Effector memory CD8-positive, alpha-beta T cell (primary cell): Measurements from ENCODE around the gene UGT1A5.
"Not testable (repeated sequence)": the region's sequence is repeated elsewhere in the genome, so short reads cannot be mapped to it uniquely, and the experiment has no call there.

Experiments
- ATAC-seq: fragments of 150-1000 bp; cut with Tn5 transposase; replicated peaks from 2 replicates; pipeline ENCODE4 v1.10.0; 2021; ENCODE audit warnings: mild to moderate bottlenecking, moderate library complexity
- DNase-seq, 3 experiments: peaks; one replicate each; pipeline ENCODE4 v3.0.0; 2021
- H3K27ac Mint-ChIP-seq, 2 donors: one replicate each; pipeline ENCODE4 v1.8.0; 2022; ENCODE audit warnings: mild to moderate bottlenecking in 2 of 2, mixed read lengths in 2 of 2, moderate library complexity in 2 of 2
- H3K27me3 Mint-ChIP-seq, 2 donors: one replicate each; pipeline ENCODE4 v1.8.0; 2022; ENCODE audit warnings: mixed read lengths in 2 of 2
- H3K36me3 Mint-ChIP-seq: one replicate; pipeline ENCODE4 v1.8.0; 2022; ENCODE audit warnings: mild to moderate bottlenecking, moderate library complexity, mixed read lengths; ENCODE audit not compliant: insufficient read depth
- H3K4me1 Mint-ChIP-seq, 2 donors: one replicate each; pipeline ENCODE4 v1.8.0; 2022; ENCODE audit warnings: low read depth in 2 of 2, mixed read lengths in 2 of 2
- H3K4me3 Mint-ChIP-seq, 2 donors: one replicate each; pipeline ENCODE4 v1.8.0; 2022; ENCODE audit warnings: mild to moderate bottlenecking in 2 of 2, mixed read lengths in 2 of 2, moderate library complexity in 2 of 2
- H3K9me3 Mint-ChIP-seq, 2 donors: one replicate each; pipeline ENCODE4 v1.8.0; 2022; ENCODE audit warnings: mixed read lengths in 2 of 2

The UGT1A5 gene

DNA sequence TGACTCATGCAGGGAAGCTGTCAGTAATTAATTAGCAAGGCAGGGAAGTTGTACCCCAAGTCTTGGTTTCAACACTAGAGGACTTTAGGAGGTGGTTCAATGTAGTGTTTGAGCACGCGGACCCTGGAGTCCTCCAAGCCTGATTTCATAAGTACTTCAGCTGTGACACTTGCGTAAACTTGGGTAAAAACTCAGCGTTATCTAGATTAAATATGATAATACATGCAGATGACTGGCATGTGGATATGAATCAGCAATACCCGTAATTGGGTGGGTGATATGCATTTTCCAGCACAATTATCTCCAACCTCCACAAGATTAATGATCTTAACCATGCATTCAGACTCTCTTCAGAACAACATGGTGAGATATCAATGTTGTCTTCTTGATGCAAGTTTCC is 25.8 kb upstream of the UGT1A5 start:
- Mint-ChIP-seq H3K27me3 (peaks cover 33 to 52% of the 10 kb centered on the region in 2 donors), H3K36me3 (no peaks in the 10 kb centered on the region), H3K4me3 (no peak overlapping the region), H3K9me3 (no peaks in the 10 kb centered on the region), H3K27ac (no peak overlapping the region), H3K4me1 (no peaks in the 10 kb centered on the region)
- no peak for ATAC-seq
- DNase-seq, result no peak

DNA sequence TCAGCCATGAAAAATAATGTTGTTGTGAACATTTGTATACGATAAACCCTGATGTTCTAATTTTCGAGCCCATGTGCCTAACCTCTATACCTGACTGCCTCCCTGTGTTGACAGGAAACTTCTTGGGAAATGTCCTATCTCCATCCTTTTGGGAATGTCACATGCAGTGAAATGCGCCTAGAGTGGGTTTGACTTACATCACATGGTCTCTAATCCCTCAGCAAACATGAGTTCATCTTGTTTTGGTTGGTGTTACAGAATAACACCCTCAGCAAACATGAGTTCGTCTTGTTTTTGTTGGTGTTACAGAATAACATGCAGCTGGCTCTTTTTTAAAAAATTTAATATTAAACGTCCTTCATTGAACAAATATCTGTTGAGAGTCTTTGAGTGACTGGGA is 24.4 kb upstream of the UGT1A5 start:
- Mint-ChIP-seq H3K9me3 (no peaks in the 10 kb centered on the region), H3K4me1 (no peaks in the 10 kb centered on the region), H3K36me3 (no peaks in the 10 kb centered on the region), H3K27ac (no peak overlapping the region), H3K27me3 (peaks cover 43 to 62% of the 10 kb centered on the region in 2 donors), H3K4me3 (no peak overlapping the region)
- DNase-seq (no peak), ATAC-seq (no peak)

DNA sequence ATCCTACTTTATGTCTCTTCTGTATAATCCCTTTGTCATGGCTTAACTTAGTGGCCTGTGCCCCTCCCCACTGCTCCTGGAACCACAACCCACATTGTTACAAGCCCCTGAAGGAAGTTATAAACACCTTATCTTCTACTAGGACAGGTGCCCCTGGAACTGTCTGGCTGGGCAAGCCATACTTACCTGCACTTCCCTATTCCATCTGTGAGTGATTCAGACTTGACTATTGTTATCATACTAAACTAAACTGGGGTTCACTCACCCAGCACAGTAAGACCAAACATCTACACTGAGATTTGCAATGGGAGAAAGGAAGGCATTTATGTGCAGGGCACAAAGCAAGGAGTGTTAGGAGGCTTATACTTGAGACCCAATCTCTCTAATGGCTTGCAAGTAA is 23.7 kb upstream of the UGT1A5 start:
- DNase-seq, result no peak
- no peaks in the 10 kb centered on the region for H3K9me3 Mint-ChIP-seq
- H3K27ac Mint-ChIP-seq, result no peak overlapping the region
- H3K27me3 Mint-ChIP-seq, result peaks cover 43 to 69% of the 10 kb centered on the region in 2 donors
- no peak overlapping the region for H3K4me3 Mint-ChIP-seq
- H3K36me3 Mint-ChIP-seq, result no peaks in the 10 kb centered on the region
- H3K4me1 Mint-ChIP-seq, result no peaks in the 10 kb centered on the region
- no peak for ATAC-seq

DNA sequence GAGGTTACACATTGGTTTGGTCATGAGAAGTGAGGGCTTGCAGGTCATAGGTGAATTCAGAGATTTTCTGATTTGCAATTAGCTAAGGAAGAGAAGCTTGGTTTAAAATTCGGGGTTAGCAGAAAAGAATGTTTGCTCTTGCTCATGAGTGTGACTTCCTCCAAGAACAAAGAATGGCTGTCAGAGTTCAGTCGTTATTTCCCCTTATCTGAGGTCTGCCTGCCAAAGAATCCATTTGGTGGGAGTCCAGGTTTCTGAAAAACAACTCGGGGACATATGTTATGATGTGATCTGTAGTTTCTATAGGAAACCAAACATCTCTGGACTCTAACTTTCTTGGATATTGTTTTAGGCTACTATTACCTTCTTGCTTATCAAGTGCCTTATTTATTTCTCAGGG is 23.2 kb upstream of the UGT1A5 start:
- Mint-ChIP-seq H3K36me3 (no peaks in the 10 kb centered on the region), H3K27ac (no peak overlapping the region), H3K9me3 (no peaks in the 10 kb centered on the region), H3K4me3 (no peak overlapping the region), H3K27me3 (peaks cover 43 to 71% of the 10 kb centered on the region in 2 donors), H3K4me1 (no peaks in the 10 kb centered on the region)
- DNase-seq (no peak), ATAC-seq (no peak)

DNA sequence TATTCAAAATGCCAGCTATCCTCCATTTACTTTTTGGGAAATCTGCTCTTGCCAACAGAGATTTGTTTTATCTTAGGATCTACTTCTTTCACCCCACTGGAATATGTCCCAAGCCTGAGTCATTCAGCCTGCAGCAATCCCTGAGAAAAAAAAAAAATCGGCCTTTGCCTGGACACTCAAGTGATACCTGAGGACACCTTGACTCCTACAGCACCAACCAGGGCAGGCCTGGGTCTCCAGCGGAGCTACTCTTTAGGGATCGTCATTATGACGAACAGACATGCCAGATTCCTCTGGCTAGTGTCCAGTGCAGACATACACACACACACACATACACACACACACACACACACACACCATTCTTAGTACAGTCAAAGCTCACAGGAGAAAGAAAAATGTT is 22.3 kb upstream of the UGT1A5 start:
- DNase-seq (no peak), ATAC-seq (no peak)
- no peak overlapping the region for H3K27ac Mint-ChIP-seq
- H3K4me3 Mint-ChIP-seq, result no peak overlapping the region
- no peaks in the 10 kb centered on the region for H3K9me3 Mint-ChIP-seq
- H3K36me3 Mint-ChIP-seq, result no peaks in the 10 kb centered on the region
- no peaks in the 10 kb centered on the region for H3K4me1 Mint-ChIP-seq
- peaks cover 43 to 71% of the 10 kb centered on the region in 2 donors for H3K27me3 Mint-ChIP-seq

DNA sequence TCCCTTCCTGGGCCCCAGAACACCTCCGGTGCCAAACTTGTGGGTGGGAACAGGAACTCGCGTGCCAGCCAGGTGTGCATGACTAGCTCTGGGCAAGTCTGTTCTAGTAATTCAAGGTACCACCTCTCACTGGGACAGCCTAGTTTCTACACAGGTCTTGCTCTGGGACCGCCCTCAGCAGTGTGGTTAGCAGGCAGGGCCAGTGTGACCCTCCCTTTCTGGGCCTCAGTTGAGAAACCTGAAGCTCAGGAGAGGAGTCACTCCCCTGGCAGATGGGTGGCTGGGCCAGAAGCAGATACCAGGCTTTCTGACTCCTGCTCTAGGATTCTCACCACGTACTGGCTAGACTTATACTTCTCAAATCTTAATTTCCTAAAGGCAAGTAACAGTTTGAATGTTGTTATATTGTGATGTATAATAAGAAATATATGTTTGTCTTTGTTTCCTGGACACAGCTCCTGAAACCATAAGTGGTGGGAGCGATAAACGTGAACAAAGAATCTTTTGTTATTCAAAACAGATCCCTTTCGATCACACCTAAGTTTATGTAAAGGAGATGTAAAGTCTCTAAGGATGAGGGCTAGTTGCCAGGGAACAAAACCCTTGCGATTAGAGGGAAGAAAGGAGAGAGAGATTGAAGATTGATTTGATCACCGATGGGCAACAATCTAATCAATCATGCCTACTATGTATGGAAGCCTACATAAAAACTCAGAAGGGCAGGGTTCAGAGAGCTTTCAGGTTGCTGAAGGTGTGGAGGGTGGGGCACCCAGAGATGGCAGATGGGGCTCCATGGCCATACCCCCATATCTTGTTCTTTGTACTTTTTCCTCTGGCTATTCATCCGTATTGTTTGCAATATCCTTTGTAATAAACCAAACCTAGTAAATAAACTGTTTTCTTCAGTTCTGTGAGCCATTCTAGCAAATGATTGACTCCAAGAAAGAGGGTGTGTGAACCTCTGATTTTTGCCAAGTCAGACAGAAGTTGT is 21.0 kb upstream of the UGT1A5 start:
- Mint-ChIP-seq H3K27ac (no peak overlapping the region), H3K36me3 (peaks cover 4% of the 10 kb centered on the region), H3K9me3 (no peaks in the 10 kb centered on the region), H3K4me1 (no peaks in the 10 kb centered on the region), H3K4me3 (no peak overlapping the region), H3K27me3 (peaks cover 39 to 76% of the 10 kb centered on the region in 2 donors)
- ATAC-seq (no peak), DNase-seq (no peak)

DNA sequence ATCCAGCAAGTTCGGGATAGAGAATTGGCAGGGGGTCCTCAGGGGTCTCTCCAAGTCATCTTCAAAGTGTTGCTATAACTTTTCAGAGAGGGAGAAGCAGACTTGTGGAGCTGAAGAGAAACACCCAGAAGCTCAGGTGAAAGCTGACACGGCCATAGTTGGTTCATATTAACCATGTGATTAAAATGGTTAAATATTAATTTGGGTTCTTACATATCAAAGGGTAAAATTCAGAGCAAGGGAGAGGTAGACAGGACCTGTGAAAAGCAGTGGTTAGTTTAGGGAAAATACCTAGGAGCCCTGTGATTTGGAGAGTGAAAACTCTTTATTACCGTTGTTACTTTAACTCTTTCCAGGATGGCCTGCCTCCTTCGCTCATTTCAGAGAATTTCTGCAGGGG is 20.1 kb upstream of the UGT1A5 start, which contains the start of gene UGT1A6:
TSS of gene UGT1A6 (plus strand) at position 243 of the 400 bp plus-strand sequence. CDS start at position 358, 115 bp downstream.
- Mint-ChIP-seq H3K9me3 (no peaks in the 10 kb centered on the region), H3K4me3 (no peak within 1 kb of the TSS), H3K27me3 (peaks cover 37 to 77% of the 10 kb centered on the region in 2 donors), H3K27ac (no peak within 1 kb of the TSS), H3K4me1 (no peaks in the 10 kb centered on the region), H3K36me3 (peaks cover 4% of the 10 kb centered on the region)
- no peak for ATAC-seq
- DNase-seq, result no peak

DNA sequence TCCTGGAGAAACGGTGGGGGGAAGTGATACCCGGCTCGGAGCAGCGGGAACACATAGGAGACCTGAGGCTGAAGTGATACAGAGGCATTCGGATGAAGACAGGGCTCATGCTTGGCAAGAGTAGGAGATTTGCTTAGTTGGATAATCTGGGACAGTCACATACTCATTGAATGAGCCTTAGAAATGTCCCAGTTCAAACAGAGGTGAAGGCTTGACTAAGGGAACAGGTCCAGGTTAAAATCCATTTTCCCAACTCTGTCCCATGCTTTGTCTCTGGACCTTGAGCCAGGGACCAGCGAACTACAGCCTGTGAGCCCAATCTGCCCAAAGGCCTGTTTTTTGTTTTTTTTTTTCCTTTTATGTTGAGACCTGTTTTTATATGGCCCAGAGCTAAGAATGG is 18.7 kb upstream of the UGT1A5 start:
- Mint-ChIP-seq H3K4me1 (no peaks in the 10 kb centered on the region), H3K27me3 (peaks cover 28 to 71% of the 10 kb centered on the region in 2 donors), H3K4me3 (no peak overlapping the region), H3K36me3 (peaks cover 4% of the 10 kb centered on the region), H3K9me3 (no peaks in the 10 kb centered on the region), H3K27ac (no peak overlapping the region)
- no peak for DNase-seq
- ATAC-seq, result no peak

DNA sequence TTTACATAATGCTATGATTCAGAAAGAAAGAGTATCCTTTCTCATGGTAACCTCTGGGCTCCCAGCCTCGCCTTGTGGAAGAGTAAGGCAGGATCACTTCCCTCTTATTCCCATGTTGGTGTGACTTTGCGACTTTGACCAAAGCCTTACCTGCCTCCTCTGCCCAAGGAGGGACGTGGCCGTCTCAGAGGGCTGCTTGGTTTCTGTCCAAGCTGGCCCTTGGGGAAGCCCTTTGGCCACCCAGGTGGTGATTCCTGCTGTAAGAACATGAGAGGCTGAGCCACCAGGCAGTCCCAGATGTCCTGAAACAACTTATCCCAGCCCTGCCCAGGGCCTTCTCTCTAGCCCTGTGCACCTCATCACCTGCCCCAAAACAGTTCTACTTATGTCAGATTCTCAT is 14.0 kb upstream of the UGT1A5 start:
- Mint-ChIP-seq H3K4me1 (no peaks in the 10 kb centered on the region), H3K27me3 (peaks cover 35 to 38% of the 10 kb centered on the region in 2 donors), H3K27ac (no peak overlapping the region), H3K4me3 (no peak overlapping the region), H3K36me3 (peaks cover 4% of the 10 kb centered on the region), H3K9me3 (no peaks in the 10 kb centered on the region)
- DNase-seq (no peak), ATAC-seq (no peak)

DNA sequence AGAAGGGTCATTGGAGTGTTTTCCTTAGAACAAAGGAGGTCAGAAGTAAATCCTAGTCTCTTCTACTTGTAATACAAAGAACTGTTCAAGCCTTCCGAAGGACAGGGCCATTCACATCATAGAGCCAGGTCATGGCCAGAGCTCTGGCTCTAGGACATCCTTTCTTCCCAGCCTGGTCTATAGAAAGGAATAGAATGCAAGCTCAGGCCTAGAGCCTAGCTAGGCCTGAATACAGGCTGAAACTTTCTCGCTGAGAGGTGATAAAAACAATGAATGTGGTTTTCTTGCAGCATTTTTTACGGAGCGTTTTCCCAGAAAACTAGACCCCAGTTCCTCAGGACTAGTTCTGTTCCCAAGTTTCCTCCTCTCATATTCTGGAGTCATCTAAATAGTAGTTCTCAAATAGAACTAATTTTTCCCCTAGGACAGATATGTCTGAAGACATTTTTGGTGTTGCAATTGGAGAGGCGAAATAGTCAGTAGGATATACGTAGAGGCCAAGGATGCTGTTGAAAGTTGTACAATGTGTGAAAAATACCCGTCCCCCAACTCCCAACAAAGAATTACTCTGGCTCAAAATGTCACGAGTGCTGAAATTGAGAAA is 13.2 kb upstream of the UGT1A5 start:
- no peak for DNase-seq
- no peaks in the 10 kb centered on the region for H3K4me1 Mint-ChIP-seq
- no peak overlapping the region for H3K27ac Mint-ChIP-seq
- ATAC-seq, result no peak
- peaks cover 4% of the 10 kb centered on the region for H3K36me3 Mint-ChIP-seq
- peaks cover 0 to 2% of the 10 kb centered on the region in 2 donors for H3K9me3 Mint-ChIP-seq
- H3K4me3 Mint-ChIP-seq, result no peak overlapping the region
- H3K27me3 Mint-ChIP-seq, result peaks cover 30 to 44% of the 10 kb centered on the region in 2 donors

DNA sequence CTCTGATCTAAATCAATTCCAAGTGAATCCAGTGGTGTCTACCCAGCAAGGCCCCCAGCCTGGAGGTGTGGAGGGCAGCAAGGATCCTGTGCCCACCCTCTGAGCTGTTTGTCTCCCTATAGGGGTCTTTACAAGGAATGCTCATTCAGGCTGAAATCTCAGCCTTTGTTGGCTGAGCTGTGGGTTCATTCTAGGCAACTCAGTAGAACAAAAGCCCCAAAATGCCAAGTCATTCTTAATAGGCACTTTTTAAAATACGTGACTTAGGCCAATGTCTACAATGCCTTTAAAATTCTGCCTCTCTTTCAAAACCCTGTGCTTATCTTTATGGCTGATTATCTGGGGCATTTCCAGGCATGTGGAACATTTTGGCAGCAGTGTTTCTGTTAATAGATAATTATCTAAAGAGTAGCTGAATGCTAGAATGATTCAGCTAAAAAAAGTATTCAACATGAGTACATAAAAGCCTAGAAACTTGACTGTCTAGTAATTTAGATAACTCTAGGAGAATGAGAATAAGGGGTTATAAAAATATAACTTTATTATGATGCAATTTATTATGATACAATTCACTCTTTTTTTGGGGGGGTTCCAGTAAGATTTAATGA is 12.6 kb upstream of the UGT1A5 start:
- Mint-ChIP-seq H3K9me3 (peaks cover 0 to 2% of the 10 kb centered on the region in 2 donors), H3K27me3 (peaks cover 34 to 50% of the 10 kb centered on the region in 2 donors), H3K4me3 (no peak overlapping the region), H3K4me1 (no peaks in the 10 kb centered on the region), H3K36me3 (peaks cover 4% of the 10 kb centered on the region), H3K27ac (no peak overlapping the region)
- no peak for ATAC-seq
- DNase-seq, result no peak

DNA sequence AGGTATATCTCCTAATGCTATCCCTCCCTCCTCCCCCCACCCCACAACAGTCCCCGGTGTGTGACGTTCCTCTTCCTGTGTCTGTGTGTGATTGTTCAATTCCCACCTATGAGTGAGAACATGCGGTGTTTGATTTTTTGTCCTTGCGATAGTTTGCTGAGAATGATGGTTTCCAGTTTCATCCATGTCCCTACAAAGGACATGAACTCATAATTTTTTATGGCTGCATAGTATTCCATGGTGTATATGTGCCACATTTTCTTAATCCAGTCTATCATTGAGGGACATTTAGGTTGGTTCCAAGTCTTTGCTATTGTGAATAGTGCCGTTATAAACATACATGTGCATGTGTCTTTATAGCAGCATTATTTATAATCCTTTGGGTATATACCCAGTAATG is 11.9 kb upstream of the UGT1A5 start:
- not testable (repeated sequence) for ATAC-seq, DNase-seq, H3K36me3 Mint-ChIP-seq

DNA sequence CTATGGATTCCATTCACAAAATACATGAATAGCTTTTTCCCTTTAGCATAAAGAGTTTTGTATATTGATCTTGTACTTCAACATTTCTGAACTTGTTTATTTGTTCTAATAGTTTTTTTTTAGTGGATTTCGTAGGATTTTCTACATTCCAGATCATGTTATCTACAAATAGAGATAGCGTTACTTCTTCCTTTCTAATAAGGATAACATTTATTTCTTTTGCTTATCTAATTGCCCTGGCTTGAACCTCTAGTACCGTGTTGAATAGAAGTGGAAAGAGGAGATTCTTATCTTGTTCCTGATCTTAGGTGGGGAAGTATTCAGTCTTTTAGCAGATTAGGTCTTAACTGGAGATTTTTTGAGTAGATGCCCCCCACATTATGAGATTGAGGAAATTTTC is 10.5 kb upstream of the UGT1A5 start:
- no peak overlapping the region for H3K27ac Mint-ChIP-seq
- no peaks in the 10 kb centered on the region for H3K36me3 Mint-ChIP-seq
- H3K4me1 Mint-ChIP-seq, result no peaks in the 10 kb centered on the region
- DNase-seq (no peak), ATAC-seq (no peak)
- H3K9me3 Mint-ChIP-seq, result peaks cover 0 to 2% of the 10 kb centered on the region in 2 donors
- no peak overlapping the region for H3K4me3 Mint-ChIP-seq
- peaks cover 26 to 61% of the 10 kb centered on the region in 2 donors for H3K27me3 Mint-ChIP-seq

More for the DNA sequence above, 11.9 kb upstream of the UGT1A5 start:
- peaks cover 35 to 57% of the 10 kb centered on the region in 2 donors for H3K27me3 Mint-ChIP-seq
- H3K4me3 Mint-ChIP-seq, H3K27ac Mint-ChIP-seq, H3K9me3 Mint-ChIP-seq, H3K4me1 Mint-ChIP-seq: not testable (repeated sequence)
